NCI-H510A (cell line): Measurements from ENCODE around the gene NOTCH4.
"Not testable (repeated sequence)": the region's sequence is repeated elsewhere in the genome, so short reads cannot be mapped to it uniquely, and the experiment has no call there.

Experiments
- DNase-seq: peaks from one replicate; lab custom pipeline; 2025; lab: John Stamatoyannopoulos, UW

NOTCH4 gene

DNA sequence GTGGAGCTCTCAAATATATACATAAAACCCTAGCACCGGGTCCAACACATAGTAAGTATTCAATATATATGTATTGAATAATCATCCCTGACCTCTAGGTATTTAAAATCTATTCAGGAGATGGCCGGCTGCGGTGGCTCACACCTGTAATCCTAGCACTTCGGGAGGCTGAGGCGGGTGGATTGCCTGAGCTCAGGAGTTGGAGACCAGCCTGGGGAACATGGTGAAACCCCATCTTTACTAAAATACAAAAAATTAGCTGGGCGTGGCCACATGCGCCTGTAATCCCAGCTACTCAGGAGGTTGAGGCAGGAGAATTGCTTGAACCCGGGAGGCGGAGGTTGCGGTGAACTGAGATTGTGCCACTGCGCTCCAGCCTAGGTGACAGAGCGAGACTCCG lies 30.8 kb downstream of the NOTCH4 start:
- not testable (repeated sequence) for DNase-seq

DNA sequence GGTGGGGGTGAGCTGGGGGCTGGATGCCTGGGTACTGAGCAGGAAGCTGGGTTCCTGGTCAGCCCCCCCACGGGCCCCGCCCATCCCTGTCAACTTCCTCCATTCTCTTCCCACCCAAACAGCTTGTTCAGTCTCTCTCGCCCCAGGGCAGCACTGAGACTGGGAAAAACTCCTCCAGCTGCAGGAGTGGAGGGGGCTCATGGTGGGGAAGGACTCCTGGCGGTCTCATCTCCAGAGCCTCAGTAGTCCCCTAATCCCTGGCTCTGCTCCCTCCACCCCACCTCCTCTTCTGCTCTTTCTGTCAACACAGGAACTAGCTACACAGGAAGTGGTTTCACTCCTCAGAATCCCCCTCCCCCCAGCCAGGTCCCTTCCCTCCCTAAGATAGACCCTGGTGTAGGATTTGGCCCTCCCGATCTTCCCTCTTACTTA lies 31.2 kb downstream of the NOTCH4 start, which contains the start of gene GPSM3:
Gene GPSM3, minus strand, starts transcription at position 36 of the 432 bp plus-strand sequence. CDS start 130 bp downstream, outside the sequence.
- DNase-seq: peak; percentile 52

DNA sequence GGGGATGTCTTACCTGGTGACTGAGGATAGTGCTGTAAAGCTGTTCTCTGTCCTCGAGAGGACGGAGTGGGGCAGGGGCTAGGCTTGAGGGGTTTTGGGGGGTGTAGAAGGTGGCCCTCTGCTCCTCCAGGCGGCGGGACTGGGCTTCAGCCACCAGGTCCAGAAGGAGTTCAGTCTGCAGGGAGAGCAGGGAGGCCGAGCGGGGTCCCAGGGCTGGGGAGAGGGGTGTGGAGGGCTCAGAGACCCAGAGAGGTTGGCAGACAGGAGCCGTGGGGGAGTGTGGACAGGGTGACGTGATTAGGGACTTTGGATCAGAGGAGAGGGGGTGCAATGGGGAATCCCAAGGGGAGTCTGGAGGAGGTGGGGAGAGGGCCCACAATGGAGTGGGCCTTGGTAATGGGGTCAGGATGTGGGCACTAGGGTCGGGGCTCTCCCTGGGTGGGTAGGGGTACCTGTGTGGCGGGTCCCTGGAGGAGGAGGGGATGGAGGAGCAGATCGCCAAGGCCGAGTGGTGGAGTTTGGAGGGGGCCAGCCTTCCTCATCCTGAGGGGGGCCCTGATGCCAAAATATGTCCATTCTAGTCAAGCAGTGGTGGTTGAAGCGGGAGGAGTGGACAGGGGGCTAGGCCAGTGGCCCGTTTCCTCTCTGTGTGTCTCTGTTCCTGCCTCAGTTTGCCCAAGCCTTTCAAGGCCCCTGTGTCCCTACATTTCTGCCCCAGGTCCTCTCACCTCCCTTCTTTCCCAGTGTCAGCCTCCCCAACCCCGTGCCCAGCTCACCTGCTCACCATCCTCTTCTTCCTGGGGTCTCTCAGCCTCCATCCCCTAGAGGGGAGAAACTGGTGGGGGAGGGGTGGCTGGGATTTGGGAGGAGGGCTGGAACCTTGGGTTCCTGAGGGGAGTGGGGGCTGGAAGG lies 31.9 kb downstream of the NOTCH4 start:
- no peak for DNase-seq

GRCh38 chr6:32190911-32191677 lies 32.8 kb downstream of the NOTCH4 start:
- DNase-seq: no peak

DNA sequence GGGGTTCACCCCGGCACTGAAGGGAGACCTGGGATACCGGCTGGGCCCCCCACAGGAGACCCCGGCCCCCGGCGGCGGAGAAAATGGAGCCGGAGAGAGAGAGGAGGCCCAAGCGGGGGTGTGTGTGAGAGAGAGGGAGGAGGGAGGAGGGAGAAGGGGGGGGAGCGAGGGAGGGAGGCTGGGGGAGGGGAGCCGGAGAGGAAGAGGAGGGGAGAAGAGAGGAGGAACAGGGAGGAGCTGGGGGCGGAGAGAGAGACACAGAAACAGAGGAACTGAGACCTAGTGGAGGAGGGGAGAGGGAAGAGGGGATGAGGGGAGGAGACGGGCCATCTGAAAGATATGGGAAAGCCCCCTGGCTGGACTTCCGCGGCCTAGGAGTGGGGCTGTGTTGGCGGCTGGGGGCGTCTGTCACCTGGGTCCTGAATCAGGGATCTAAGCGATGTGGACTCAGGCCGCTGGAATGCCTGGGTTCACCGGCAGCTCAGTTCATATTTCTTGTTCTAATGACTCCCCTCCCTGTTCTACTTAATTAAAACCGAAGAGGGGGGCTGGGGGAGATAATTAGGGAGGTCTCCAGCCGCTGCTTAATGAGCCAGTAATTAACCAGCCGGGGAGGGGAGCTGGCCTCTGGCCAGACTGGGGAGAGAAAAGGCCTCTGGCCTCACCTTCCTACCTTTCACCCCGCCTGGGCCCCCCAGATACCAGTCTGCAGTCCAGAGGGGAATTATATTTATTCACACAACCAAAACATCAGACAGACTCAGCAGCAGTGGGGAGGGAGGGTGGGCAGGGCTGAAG lies 33.6 kb downstream of the NOTCH4 start, which contains the start of gene PBX2:
Gene PBX2, minus strand, starts transcription at position 149 of the 798 bp plus-strand sequence. CDS start 287 bp downstream, outside the sequence.
- DNase-seq: peak; percentile 82

DNA sequence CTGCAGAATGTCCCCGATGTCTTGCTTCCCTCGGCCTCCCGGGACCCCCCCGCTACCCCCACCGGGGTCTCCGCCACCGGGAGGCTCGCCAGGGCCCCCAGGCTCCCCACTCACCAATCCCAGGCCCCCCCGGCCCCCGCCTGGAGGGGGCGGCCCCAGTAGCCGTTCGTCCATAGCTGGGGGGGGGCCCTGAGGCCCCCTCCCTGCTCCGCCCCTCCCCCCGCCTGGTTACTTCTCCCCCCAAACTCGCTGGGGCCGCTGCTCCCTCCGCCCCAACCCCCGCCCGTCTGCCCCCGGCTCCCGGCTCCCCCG lies 34.2 kb downstream of the NOTCH4 start:
- DNase-seq: no peak

- DNase-seq: no peak
Observed at GRCh38 chr6:32189069-32189741, 34.7 kb downstream of the NOTCH4 start.

GRCh38 chr6:32188381-32189068 lies 35.3 kb downstream of the NOTCH4 start:
- no peak for DNase-seq

DNA sequence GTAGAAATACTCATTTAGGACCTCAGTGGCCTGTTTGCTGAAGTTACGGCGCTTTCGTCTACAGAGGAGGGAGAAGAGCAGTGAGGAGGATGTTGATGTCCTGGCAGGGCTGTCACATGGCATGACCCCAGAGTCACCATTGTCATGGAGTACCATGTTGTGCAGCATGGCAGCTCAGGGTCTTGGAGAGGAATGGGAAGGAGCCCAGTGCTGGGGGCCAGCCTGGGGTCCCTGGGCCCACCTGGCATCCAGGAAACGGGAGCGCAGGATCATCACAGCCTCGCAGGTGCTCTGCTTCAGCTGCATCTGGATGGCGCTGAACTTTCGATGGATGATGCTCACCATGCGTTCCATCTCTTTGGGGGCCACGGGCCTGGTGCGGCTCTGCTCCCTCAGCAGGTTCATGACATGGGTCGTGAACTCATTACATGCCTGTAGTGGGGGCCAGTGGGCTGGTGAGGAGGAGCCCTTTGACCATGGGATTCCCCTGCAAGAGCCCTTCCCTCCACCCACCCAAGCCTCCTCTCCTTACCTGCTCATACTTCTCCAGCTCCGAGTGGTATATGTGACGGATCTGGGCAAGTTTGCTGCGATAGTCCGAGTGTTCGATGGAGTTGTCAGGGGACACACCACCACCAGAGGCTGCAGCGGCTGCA lies 36.0 kb downstream of the NOTCH4 start:
- DNase-seq: not testable (repeated sequence)

DNA sequence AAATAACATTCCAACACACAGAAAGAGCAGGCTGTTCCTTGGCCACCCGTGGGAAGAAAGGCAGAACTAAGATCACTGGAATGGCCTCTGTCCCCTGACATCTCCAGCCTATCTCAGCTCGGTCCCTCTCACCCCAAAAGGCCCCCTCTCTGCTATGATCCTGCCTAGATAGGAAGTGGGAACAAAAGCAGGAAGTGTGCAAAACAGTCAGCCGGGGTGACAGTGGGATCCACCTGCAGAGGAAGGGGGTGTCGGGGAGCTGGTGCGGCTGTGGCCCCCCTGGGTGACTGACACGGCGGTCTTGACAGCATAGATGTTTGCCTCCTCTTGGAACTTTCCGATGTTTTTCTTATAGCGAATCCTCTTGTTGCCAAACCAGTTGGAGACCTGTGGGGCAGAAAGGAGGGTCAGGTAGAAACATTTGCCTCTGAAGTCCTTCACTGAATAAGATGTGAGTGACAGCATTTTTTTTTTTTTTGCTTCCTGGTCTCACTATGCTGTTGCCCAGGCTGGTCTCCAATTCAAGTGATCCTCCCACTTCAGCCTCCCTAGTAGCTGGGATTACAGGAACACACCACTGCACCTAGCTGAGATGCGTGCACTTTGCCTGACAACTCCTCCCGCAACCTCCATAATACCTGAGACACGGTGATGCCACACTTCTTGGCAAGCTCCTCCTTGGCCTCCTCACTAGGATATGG lies 36.7 kb downstream of the NOTCH4 start:
- no peak for DNase-seq

GRCh38 chr6:32186151-32186840 lies 37.6 kb downstream of the NOTCH4 start:
- DNase-seq: not testable (repeated sequence)

- peak; percentile 43 for DNase-seq
Observed at GRCh38 chr6:32185681-32186131, 38.2 kb downstream of the NOTCH4 start.

DNA sequence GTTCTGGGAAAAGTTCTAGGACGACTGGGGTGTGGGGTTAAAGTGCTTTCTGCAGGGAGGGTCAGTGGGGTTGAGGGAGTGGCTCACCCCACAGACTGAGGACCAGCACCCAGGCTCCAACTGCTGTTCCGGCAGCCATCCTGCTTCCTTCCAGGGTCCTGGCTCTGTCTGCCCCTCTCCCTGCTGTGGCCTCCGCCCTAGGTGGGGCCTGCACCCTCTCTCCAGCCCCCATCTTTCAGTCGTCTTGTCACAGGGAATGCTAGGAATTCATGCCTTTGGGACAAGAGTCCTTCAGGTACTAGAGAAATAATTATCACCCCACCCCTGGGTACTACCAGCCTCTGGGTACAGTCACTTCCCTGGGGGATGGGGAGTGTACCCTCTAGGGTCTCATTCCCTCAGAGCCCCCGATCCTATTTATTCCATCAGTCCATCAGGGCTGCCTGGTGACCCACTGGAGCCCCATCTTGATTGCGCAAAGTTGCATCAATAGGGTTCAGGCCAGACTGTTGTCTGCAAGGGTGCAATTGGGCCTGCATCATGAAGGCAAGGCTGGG lies 39.7 kb downstream of the NOTCH4 start, which contains the start of gene AGER:
Gene AGER, minus strand, starts transcription at position 170 of the 557 bp plus-strand sequence. Its CDS starts 31 bp downstream, at position 139.
- DNase-seq: no peak

DNA sequence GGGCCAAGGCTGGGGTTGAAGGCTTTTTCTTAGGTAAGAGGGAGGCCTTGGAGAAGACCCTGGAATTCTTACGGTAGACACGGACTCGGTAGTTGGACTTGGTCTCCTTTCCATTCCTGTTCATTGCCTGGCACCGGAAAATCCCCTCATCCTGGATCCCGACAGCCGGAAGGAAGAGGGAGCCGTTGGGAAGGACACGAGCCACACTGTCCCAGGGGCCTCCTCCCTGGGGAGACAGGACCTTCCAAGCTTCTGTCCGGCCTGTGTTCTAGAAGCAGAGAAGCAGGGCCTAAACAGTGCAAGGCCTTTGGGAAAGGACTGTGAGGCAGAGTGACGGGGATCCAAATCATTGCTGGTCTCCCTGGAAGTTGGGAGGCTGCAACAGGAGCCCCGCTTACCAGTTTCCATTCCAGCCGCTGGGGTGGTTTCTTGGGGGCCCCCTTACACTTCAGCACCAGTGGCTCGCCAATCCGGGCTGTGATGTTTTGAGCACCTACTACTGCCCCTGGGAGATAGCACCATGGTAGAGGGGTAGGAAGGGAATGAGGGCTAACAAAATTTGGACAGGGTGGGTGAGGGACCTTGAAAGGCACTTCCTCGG lies 40.3 kb downstream of the NOTCH4 start:
- no peak for DNase-seq

DNA sequence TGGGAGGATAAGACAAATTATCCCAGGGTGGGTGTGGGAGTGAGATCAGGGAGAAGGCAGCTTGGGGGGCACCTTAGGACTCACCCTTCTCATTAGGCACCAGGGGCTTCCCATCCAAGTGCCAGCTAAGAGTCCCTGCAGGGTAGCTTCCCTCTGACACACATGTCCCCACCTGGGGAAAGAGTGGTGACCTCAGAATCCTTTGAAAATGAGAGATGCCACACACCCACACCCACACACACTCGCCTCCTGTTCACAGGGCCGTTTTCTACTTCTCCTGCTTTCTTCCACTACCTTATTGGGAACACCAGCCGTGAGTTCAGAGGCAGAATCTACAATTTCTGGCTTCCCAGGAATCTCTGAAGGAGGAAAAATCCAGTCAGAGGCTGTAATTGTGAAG lies 40.8 kb downstream of the NOTCH4 start:
- no peak for DNase-seq

- DNase-seq: no peak
Observed at GRCh38 chr6:32182555-32182981, 41.3 kb downstream of the NOTCH4 start.

- no peak for DNase-seq
Observed at GRCh38 chr6:32181915-32182529, 41.8 kb downstream of the NOTCH4 start.
